OCI-LY7 (cell line): Measurements from ENCODE around the gene FAM20B.

Experiments used
- EZH2phosphoT487 ChIP-seq: fragments of 200-600 bp; sonication (generic); IDR thresholded peaks from 2 replicates; pipeline ENCODE4 v1.6.1; 2018; ENCODE audit warnings: low read depth, borderline replicate concordance, mild to moderate bottlenecking, mixed run types, antibody characterized with exemption, low read length, moderate library complexity, mixed read lengths
- TF ChIP-seq, protein P1 (sequence below): fragments of 200-600 bp; sonication (generic); conservative IDR thresholded peaks from 2 replicates; pipeline ENCODE4 v1.5.1; 2014; ENCODE audit warnings: mild to moderate bottlenecking, antibody characterized with exemption, low read length, moderate library complexity, mixed read lengths

GRCh38 chr1:179043907-179044306, 18.2 kb downstream of the FAM20B start:
- TF ChIP-seq, protein P1, sequence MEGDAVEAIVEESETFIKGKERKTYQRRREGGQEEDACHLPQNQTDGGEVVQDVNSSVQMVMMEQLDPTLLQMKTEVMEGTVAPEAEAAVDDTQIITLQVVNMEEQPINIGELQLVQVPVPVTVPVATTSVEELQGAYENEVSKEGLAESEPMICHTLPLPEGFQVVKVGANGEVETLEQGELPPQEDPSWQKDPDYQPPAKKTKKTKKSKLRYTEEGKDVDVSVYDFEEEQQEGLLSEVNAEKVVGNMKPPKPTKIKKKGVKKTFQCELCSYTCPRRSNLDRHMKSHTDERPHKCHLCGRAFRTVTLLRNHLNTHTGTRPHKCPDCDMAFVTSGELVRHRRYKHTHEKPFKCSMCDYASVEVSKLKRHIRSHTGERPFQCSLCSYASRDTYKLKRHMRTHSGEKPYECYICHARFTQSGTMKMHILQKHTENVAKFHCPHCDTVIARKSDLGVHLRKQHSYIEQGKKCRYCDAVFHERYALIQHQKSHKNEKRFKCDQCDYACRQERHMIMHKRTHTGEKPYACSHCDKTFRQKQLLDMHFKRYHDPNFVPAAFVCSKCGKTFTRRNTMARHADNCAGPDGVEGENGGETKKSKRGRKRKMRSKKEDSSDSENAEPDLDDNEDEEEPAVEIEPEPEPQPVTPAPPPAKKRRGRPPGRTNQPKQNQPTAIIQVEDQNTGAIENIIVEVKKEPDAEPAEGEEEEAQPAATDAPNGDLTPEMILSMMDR: no peak
- TF ChIP-seq EZH2phosphoT487: no peak
